Measurements from ENCODE around the gene TOGARAM2.

DNA sequence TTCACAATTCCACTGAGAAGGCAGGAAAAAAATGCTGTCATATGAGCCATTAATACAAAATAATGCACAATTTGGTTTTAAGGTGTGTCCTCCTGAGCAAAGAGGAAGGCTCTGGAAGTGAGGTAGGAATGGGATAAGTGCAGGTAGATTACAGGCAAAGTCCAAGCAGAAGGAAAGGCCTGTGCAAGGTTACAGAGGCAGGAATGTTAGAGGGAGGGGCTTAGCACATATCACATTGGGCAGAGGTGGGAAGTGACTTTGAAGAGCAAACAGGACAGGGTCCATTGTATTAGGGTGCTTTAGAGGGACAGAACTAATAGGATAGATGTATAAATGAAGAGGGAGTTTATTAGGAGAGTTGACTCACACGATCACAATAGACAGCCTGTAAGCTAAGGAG, 119.5 kb downstream of the TOGARAM2 start:
- TF ChIP-seq POLR2AphosphoS5 (IDR thresholded peaks at IDR 0.05; ENCODE audit: low read depth, low read length) (no peak), POLR2A (IDR thresholded peaks at IDR 0.05; ENCODE audit: low read depth, low read length) (no peak)

Measured in GM12891 (cell line).